Hepatocyte (in vitro differentiated cells): Measurements from ENCODE around the gene GDI2.

ENCODE experiments used
- EZH2 ChIP-seq: fragments of 200-600 bp; sonication (generic); IDR thresholded peaks from 2 replicates; pipeline ENCODE4 v1.6.1; 2016; ENCODE audit warnings: antibody characterized with exemption, mild to moderate bottlenecking, borderline replicate concordance
- EZH2phosphoT487 ChIP-seq: fragments of 200-600 bp; sonication (generic); IDR thresholded peaks from one replicate; pipeline ENCODE4 v1.6.1; 2018; ENCODE audit warnings: antibody characterized with exemption, mild to moderate bottlenecking, low read depth, moderate library complexity; ENCODE audit not compliant: unreplicated experiment, severe bottlenecking
- TF ChIP-seq, protein P1 (sequence below): fragments of 200-600 bp; sonication (generic); IDR thresholded peaks from 2 replicates; pipeline ENCODE4 v1.5.1; 2016; ENCODE audit warnings: antibody characterized with exemption, mild to moderate bottlenecking; ENCODE audit not compliant: poor library complexity

DNA sequence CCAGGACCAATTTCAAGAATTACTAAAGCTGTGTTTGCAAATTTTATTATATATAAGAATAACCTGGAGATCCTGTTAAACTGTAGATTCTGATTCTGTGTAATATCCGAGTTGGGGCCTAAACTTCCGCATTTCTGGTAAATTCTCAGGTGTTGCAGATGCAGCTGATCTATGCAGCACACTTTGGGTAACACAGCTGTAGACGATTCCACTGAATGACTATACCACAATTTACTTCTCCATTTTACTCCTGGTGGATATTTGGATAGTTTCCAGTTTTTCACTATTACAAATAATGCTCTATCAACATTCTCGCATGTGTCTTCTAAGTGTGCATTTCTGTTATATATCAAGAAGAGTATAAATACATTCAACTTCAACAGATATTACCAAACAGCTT lies 7.5 kb downstream of the GDI2 start:
- no peak for TF ChIP-seq EZH2phosphoT487
- TF ChIP-seq, protein P1, sequence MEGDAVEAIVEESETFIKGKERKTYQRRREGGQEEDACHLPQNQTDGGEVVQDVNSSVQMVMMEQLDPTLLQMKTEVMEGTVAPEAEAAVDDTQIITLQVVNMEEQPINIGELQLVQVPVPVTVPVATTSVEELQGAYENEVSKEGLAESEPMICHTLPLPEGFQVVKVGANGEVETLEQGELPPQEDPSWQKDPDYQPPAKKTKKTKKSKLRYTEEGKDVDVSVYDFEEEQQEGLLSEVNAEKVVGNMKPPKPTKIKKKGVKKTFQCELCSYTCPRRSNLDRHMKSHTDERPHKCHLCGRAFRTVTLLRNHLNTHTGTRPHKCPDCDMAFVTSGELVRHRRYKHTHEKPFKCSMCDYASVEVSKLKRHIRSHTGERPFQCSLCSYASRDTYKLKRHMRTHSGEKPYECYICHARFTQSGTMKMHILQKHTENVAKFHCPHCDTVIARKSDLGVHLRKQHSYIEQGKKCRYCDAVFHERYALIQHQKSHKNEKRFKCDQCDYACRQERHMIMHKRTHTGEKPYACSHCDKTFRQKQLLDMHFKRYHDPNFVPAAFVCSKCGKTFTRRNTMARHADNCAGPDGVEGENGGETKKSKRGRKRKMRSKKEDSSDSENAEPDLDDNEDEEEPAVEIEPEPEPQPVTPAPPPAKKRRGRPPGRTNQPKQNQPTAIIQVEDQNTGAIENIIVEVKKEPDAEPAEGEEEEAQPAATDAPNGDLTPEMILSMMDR: no peak
- no peak for TF ChIP-seq EZH2
